ENCODE measurements around the gene CYP27A1.

The CYP27A1 gene

DNA sequence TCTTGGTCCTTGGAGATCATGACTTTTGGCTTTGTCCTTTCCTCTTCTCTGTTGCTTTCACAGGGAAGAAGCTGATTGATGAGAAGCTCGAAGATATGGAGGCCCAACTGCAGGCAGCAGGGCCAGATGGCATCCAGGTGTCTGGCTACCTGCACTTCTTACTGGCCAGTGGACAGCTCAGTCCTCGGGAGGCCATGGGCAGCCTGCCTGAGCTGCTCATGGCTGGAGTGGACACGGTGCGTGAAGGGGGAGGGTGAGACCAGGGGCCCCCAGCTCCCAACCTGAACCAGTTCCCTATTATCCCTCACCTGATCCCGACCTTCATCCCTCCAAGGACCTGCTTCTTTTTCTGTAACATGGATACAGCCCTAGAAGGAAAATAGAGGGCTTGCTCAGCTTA is 30.9 kb downstream of the CYP27A1 start:
- DNase-seq, result no peak

GRCh38 chr2:218813771-218814460 is 32.0 kb downstream of the CYP27A1 start:
- DNase-seq, result no peak

DNA sequence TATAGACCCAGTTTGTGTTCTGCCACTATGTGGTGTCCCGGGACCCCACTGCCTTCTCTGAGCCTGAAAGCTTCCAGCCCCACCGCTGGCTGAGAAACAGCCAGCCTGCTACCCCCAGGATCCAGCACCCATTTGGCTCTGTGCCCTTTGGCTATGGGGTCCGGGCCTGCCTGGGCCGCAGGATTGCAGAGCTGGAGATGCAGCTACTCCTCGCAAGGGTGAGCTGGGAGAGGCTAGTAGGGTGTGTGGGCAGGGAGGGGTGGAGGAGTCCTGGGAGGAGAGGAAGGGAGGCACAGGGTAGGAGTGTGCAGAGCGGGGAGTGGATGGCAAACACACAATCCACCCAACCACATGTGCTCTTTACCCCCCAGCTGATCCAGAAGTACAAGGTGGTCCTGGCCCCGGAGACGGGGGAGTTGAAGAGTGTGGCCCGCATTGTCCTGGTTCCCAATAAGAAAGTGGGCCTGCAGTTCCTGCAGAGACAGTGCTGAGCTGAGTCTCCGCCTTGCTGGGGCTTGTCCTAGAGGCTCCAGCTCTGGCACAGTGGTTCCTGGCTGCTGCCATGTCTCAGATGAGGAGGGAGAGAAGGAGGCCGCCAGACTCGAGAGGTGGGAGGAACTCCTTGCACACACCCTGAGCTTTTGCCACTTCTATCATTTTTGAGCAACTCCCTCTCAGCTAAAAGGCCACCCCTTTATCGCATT is 32.7 kb downstream of the CYP27A1 start:
- DNase-seq, result no peak

- DNase-seq, result no peak
These were observed 33.3 kb downstream of the CYP27A1 start for GRCh38 chr2:218815244-218815637.

- DNase-seq, result no peak
These were observed 33.7 kb downstream of the CYP27A1 start for GRCh38 chr2:218815649-218816048.

GRCh38 chr2:218816561-218817011 is 34.6 kb downstream of the CYP27A1 start:
- DNase-seq, result no peak

GRCh38 chr2:218819093-218819492 is 37.1 kb downstream of the CYP27A1 start:
- DNase-seq, result no peak

GRCh38 chr2:218820746-218821369 is 38.9 kb downstream of the CYP27A1 start:
- DNase-seq, result no peak

GRCh38 chr2:218821605-218822211 is 39.8 kb downstream of the CYP27A1 start:
- no peak for DNase-seq

DNA sequence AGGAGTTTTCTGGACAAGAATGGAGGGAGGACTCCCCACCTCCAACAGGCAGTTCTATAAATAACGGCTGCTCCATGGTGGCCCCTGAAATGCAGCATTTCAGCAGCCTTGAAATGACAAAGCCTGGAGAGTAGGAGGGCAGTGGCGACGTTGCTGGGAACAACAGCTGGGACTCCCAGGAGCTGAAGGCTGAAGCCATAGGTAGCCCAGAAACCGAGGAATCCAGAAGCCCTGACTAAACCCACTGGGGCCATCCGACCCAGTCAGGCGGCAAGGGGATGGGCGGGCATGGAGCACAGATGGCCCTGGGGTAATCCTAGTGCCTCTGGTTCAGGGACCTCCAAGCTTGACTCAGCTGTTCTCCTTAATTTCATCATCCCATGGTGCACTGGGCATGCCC is 40.7 kb downstream of the CYP27A1 start:
- no peak for DNase-seq

GRCh38 chr2:218823196-218823855 is 41.4 kb downstream of the CYP27A1 start:
- no peak for DNase-seq

DNA sequence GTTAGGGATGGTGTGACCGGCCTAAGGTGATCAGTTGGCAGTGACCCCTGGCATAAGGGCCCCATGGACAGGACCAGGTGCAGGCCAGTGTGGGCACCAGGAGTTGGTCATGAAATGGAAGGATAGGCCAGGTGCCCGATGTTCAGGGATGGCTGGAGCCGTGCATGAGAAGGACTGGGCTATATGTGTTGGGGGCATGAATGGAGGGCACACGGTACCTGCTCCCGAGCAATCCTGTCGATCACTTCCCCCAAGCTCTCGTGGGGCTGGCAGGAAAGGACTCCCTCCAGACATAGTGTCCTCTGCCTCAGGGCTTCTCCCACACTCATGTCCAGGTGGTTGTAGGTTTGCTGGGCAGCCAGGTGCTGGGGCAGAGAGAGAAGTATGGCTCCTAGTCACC is 42.1 kb downstream of the CYP27A1 start:
- no peak for DNase-seq

- DNase-seq, result no peak
These were observed 44.8 kb downstream of the CYP27A1 start for GRCh38 chr2:218826791-218827190.

GRCh38 chr2:218827701-218828476 is 45.9 kb downstream of the CYP27A1 start:
- no peak for DNase-seq

DNA sequence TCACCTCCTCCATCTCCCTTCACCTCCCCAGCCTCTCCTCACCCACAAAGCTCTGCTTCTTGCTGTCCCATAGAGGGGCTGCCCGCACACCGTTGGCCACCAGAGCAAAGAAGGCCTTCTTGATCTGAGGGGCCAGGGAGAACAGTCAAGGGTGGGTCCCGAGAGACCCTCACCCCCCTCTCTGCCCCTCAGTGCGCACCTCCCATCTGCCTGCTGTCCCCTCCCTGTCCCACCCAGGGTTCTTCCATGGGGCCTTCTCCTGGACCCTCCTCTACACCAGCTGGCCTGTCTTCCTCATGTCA is 46.5 kb downstream of the CYP27A1 start:
- DNase-seq, result no peak

DNA sequence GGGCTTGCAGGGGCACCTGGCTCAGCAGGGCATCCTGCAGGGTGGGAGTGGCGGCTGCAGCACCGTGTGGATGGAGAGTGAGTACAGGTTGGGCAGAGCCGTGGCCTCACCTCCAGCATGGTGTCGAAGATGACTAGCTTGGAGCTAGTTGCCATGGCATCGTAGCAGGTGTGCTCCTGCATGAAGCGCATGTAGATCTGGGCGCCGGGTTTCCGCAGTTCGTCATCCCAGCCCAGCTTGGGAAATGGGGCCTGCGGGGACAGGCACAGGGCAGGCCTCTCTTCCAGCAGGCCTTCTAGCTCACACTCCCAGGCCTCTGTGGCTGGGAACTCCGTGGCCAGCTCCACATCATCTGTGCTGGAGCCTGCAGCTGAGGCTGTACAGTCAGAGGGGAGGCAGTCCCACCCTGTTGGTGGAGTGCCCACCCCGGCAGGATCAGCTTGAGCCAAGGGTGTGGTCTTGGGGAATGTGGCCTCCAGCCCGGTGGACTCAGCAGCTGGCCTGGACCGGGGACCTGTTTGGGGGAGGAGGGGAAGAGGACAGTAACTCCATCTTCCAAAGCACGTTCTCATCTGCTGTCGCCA is 48.0 kb downstream of the CYP27A1 start:
- DNase-seq, result no peak

GRCh38 chr2:218830526-218831306 is 48.8 kb downstream of the CYP27A1 start:
- no peak for DNase-seq

GRCh38 chr2:218831378-218831990 is 49.5 kb downstream of the CYP27A1 start, which contains the start of gene PRKAG3:
TSS of gene PRKAG3 (minus strand) at chr2:218831803.
- DNase-seq, result no peak

GRCh38 chr2:218832081-218832480 is 50.1 kb downstream of the CYP27A1 start:
- DNase-seq, result no peak

DNA sequence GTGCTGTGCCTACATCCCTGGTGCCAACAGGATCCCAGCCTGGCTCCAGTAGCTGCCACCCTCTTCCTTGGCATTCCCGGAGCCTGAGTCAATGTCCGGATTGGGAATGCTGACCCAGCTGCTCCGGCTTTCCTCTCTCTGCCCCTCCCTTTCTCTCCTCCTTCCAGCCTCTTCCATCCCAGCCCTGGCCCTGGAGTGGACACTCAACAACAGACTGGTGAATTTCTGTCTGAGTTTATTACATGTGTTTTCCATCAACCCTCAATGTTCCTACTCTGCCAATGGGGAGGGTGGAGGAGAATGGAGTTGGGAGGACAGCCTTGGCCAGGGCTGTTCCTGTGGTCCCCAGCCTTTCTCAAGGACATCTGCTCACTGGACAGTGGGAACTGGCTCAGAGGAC is 50.6 kb downstream of the CYP27A1 start:
- DNase-seq, result no peak

Data from hematopoietic multipotent progenitor cell treated with erythropoietin and hydrocortisone succinate and interleukin-3 and kit ligand, for 8 days (in vitro differentiated cells).